VCaP (cell line): ENCODE measurements around the gene IFT172.

ENCODE experiments used
- H3K27ac ChIP-seq: fragments of 450-650 bp; 2 replicates; pipeline ENCODE4 v1.5.1; 2017
- TF ChIP-seq, protein P1 (sequence below): fragments of 450-650 bp; conservative IDR thresholded peaks from 2 replicates; pipeline ENCODE4 v1.5.1; 2017; ENCODE audit warnings: mild to moderate bottlenecking, moderate library complexity

The IFT172 gene

DNA sequence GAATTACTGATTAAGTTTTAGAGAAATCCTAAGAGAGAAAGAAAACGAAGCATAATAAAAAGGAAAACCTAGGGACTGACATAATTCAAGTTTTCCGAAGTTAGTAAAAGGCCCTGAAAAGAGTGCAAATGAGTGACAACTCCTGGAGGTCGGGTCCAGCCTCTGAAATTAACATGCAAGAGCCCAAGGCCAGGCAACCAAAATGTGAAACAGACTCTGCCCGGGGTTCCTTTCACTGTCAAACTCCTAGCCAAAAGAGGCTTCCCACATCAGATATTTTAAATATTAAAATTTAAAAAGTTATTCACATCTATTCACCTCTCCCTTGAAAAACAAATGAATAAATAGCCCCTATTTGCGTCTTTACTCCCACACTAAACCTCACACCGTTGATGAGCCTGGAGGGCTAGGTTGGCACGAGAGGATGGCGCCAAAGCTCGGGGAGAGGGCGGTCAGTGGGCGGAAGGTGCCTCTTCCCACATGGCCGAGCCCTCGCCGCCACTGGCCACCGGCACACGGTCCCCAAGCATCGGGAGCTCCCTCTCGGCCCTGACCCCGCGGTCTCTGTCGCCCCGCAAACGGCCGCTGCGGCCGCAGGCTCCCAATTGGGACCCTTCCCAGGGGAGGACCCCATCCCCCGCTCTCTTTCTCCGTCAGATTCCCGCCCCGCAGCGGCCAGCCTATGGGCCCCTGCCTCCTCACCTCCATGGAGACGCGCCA is 80.8 kb downstream of the IFT172 start:
- TF ChIP-seq, protein P1, sequence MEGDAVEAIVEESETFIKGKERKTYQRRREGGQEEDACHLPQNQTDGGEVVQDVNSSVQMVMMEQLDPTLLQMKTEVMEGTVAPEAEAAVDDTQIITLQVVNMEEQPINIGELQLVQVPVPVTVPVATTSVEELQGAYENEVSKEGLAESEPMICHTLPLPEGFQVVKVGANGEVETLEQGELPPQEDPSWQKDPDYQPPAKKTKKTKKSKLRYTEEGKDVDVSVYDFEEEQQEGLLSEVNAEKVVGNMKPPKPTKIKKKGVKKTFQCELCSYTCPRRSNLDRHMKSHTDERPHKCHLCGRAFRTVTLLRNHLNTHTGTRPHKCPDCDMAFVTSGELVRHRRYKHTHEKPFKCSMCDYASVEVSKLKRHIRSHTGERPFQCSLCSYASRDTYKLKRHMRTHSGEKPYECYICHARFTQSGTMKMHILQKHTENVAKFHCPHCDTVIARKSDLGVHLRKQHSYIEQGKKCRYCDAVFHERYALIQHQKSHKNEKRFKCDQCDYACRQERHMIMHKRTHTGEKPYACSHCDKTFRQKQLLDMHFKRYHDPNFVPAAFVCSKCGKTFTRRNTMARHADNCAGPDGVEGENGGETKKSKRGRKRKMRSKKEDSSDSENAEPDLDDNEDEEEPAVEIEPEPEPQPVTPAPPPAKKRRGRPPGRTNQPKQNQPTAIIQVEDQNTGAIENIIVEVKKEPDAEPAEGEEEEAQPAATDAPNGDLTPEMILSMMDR = no peak
- peak overlapping the region; percentile 92 for H3K27ac ChIP-seq

DNA sequence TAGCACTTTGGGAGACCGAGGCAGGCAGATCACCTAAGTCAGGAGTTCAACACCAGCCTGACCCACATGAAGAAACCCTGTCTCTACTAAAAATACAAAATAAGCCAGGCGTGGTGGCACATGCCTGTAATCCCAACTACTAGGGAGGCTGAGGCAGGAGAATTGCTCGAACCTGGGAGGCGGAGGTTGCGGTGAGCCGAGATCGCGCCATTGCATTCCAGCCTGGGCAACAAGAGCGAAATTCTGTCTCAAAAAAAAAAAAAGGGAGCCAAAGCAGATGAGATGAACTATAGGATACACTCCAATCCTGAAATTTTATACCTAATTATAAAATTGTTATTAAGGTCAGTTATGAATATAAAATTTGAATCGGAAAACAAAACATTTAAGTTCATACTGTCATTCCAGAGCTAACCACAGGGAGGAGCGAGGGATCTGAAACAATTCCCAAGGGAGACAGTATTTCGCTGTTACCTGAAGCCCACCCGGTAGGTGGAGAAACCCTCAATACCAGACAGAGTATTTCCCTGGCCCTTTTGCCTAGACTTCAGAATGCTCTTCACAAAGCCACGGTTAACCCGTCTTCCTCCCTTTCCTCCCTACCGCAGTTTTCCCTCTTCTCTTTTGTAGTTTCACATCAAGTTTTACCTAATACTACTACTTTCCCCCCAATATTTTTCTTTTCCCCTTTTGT is 81.6 kb downstream of the IFT172 start:
- TF ChIP-seq, protein P1 = peak; percentile 76
- H3K27ac ChIP-seq = peak overlapping the region; percentile 92

DNA sequence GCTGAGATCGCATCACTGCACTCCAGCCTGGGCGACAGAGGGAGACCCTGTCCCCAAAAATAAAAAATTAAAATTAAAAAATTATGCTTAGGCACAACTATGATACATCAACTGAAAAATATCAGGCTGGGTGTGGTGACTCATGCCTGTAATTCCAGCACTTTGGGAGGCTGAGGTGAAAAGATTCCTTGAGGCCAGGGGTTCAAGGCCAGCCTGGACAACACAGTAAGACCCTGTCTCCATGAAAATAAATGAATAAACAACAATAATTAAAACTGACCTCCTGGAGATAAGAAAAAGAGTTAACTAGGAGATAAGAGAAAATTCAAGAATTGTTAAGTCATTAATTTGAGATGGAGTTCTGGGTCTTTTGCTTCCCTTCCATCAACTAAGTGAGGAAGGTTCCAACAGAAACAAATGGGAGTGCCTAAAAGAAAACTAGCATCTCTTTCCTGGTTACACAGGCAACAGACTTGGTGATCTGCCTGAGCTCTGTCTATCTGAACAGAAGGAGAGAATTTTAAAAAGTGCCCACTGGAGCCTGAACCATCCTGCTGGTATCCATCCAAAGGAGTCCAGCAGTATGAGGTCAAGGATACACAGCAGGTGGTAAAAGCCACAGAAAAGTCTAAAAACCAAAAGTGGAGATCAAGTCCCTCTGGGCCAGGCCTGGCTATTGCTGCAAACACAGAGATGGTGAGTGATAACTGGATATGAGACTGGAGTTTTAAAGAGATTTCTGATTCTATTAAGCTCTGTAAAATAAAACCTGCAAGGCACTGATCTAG is 89.0 kb downstream of the IFT172 start:
- TF ChIP-seq, protein P1 = no peak
- no peak overlapping the region for H3K27ac ChIP-seq

DNA sequence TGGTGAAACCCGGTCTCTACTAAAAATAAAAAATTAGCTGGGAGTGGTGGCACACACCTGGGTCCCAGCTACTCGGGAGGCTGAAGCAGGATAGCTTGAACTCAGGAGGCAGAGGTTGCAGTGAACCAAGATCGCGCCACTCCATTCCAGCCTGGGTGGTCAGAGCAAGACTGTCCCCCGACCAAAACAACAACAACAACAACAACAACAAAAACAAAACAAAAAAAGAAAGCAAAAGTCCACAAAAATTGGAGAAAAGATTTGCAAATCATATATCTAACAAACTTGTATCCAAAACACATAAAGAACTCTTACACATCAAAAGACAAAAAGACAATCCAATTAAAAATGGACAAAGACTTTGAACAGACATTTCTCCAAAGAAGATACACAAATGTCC is 90.6 kb downstream of the IFT172 start:
- no peak overlapping the region for H3K27ac ChIP-seq
- TF ChIP-seq, protein P1 = no peak
